HepG2 (cell line): ENCODE measurements around the gene CDC37L1. TPM values are rescaled to one million over a fixed set of nuclear protein-coding genes. Genes with fewer than 3 reads are reported as not detected.

ENCODE experiments used
- FOXP1 ChIP-seq, 2 experiments: fragments of 450-650 bp in 1 of 2; IDR thresholded peaks; 2 replicates each; pipeline ENCODE4 v1.6.1; 2017 to 2018; ENCODE audit warnings: antibody characterized with exemption in 1 of 2
- MTF1 ChIP-seq: sonication (generic); formaldehyde crosslinking; IDR thresholded peaks from 2 replicates; pipeline ENCODE4 v1.5.0; 2020; ENCODE audit warnings: missing genetic modification reagents
- RFXANK ChIP-seq: IDR thresholded peaks from 2 replicates; pipeline ENCODE4 v1.6.1; 2016
- SIX4 ChIP-seq: sonication (generic); formaldehyde crosslinking; IDR thresholded peaks from 2 replicates; pipeline ENCODE4 v1.4.0; 2020; ENCODE audit warnings: missing genetic modification reagents
- SPEN ChIP-seq: sonication (generic); formaldehyde crosslinking; IDR thresholded peaks from 2 replicates; pipeline ENCODE4 v1.5.1; 2020; ENCODE audit warnings: low read depth, mild to moderate bottlenecking, missing genetic modification reagents
- ZFP36L1 ChIP-seq: sonication (generic); formaldehyde crosslinking; IDR thresholded peaks from 2 replicates; pipeline ENCODE4 v1.8.0; 2022; ENCODE audit warnings: mild to moderate bottlenecking, missing genetic modification reagents, moderate library complexity
- ZNF589 ChIP-seq: sonication (generic); formaldehyde crosslinking; conservative IDR thresholded peaks from 2 replicates; pipeline ENCODE4 v1.8.0; 2022; ENCODE audit warnings: mild to moderate bottlenecking, moderate library complexity, missing genetic modification reagents
- ZNF607 ChIP-seq: sonication (generic); formaldehyde crosslinking; IDR thresholded peaks from 2 replicates; pipeline ENCODE4 v1.5.1; 2020; ENCODE audit warnings: missing genetic modification reagents, mild to moderate bottlenecking, borderline replicate concordance
- ZSCAN12 ChIP-seq: sonication (generic); formaldehyde crosslinking; IDR thresholded peaks from 2 replicates; pipeline ENCODE4 v1.9.0; 2021; ENCODE audit warnings: mild to moderate bottlenecking, missing genetic modification reagents
- polyA plus RNA-seq, 8 experiments: library from polyadenylated mRNA; depleted of rRNA in 3 of 8; stranded (reverse) in 7 of 8; unstranded in 1 of 8; fragments of >200 nt; fragmentation: Illumina TruSeq in 4 of 8; extraction: Trizol in 4 of 8; gene quantifications; 2 replicates each; pipeline versions ENCODE4 v1.2.1 to v1.2.3, GENCODE V29; 2011 to 2016; ENCODE audit warnings: low read depth in 4 of 8, missing spikeins in 1 of 8, mixed read lengths in 1 of 8; ENCODE audit not compliant: insufficient read depth in 1 of 8
- total RNA-seq, 5 experiments: library from RNA; depleted of rRNA; stranded (reverse); fragments of >200 nt; fragmentation: Illumina TruSeq; extraction: Trizol; gene quantifications; 2 replicates each; pipeline ENCODE4 v1.2.3, GENCODE V29; 2016; ENCODE audit warnings: low read depth in 1 of 5
- TF ChIP-seq, protein P1 (sequence below): IDR thresholded peaks from 2 replicates; pipeline ENCODE4 v1.6.1; 2016; ENCODE audit warnings: low read depth, borderline replicate concordance
- TF ChIP-seq, protein P2 (sequence below), 2 experiments: fragments of 450-650 bp in 1 of 2; sonication (generic) in 1 of 2; formaldehyde crosslinking; IDR thresholded peaks; 2 replicates each; pipeline versions ENCODE4 v1.5.0 to v1.8.0; 2020 to 2022; ENCODE audit warnings: mild to moderate bottlenecking in 1 of 2, missing genetic modification reagents in 1 of 2
- TF ChIP-seq, protein P3 (sequence below): sonication (generic); formaldehyde crosslinking; IDR thresholded peaks from 2 replicates; pipeline ENCODE4 v1.8.0; 2022; ENCODE audit warnings: mild to moderate bottlenecking, missing genetic modification reagents
- TF ChIP-seq, protein P4 (sequence below): IDR thresholded peaks from 2 replicates; pipeline ENCODE4 v1.6.1; 2012; ENCODE audit warnings: low read length, improper control_type of control experiment
- TF ChIP-seq, protein P5 (sequence below): sonication (generic); formaldehyde crosslinking; conservative IDR thresholded peaks from 2 replicates; pipeline ENCODE4 v1.4.0; 2020; ENCODE audit warnings: mild to moderate bottlenecking, missing genetic modification reagents, moderate library complexity
- TF ChIP-seq, protein P6 (sequence below): sonication (generic); formaldehyde crosslinking; IDR thresholded peaks from 2 replicates; pipeline ENCODE4 v1.5.0; 2020; ENCODE audit warnings: missing genetic modification reagents

The CDC37L1 gene
- total and polyA plus RNA-seq, 2 of the 13 experiments (the other 11 are each of a cell fraction or from before 2014, with no cell fraction given) = 5.5 to 17.0 TPM

DNA sequence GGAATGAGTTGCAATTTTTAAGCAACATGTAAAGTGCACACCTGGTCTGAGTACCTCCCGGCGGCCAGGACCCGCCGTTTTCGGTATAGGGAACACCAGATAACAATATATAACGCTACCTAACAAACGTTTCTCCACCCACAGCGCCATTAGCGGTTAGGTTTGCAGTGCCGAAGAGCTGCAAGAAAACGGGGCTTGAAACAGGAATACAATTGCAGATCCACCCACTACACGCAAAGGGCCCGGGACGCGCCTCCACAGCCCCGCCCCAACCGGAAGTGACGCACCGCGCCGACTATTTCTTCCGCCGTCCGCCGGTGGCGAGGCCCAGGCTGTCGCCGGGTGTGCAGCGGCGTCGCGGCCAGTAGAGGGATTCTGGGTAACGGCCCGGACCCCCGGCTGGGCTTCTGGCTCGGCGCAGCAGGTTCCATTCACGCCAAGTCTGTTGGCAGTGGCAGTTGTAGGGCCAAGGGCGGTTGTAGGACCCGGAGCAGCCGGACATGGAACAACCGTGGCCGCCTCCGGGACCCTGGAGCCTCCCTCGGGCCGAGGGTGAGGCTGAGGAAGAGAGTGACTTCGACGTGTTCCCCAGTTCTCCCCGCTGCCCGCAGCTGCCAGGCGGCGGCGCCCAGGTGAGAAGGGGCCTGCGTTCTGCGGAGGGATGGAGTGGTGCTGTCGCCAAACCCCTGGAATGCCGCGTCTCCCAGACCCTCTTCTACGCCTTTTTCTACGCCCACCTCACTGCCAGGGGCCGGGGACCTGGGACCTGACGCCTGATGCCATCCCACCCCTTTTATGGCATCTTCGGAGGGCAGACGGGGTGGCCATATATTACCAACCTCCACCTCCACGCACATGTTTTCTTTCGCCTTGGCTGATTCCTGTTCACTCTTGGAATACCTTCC, at the start of gene CDC37L1 (continued):
- TF ChIP-seq SPEN (CRISPR knock-in tag) = peak; percentile 72; the same call in 1 of the 2 replicates
- TF ChIP-seq ZFP36L1 = peak; percentile 92
- TF ChIP-seq, protein P1, sequence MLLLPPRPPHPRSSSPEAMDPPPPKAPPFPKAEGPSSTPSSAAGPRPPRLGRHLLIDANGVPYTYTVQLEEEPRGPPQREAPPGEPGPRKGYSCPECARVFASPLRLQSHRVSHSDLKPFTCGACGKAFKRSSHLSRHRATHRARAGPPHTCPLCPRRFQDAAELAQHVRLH (CRISPR knock-in tag) = peak; percentile 74
- TF ChIP-seq, protein P2, sequence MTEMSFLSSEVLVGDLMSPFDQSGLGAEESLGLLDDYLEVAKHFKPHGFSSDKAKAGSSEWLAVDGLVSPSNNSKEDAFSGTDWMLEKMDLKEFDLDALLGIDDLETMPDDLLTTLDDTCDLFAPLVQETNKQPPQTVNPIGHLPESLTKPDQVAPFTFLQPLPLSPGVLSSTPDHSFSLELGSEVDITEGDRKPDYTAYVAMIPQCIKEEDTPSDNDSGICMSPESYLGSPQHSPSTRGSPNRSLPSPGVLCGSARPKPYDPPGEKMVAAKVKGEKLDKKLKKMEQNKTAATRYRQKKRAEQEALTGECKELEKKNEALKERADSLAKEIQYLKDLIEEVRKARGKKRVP (CRISPR knock-in tag; IDR thresholded peaks at IDR 0.05) = peak in 1 of 2 experiments; percentile 47; a peak in 1 of 4 replicates
- peak; percentile 66; the same call in 1 of the 2 replicates for TF ChIP-seq ZNF607 (CRISPR knock-in tag)
- no peak; the same call in 1 of the 2 replicates for TF ChIP-seq SIX4 (CRISPR knock-in tag)
- TF ChIP-seq, protein P3, sequence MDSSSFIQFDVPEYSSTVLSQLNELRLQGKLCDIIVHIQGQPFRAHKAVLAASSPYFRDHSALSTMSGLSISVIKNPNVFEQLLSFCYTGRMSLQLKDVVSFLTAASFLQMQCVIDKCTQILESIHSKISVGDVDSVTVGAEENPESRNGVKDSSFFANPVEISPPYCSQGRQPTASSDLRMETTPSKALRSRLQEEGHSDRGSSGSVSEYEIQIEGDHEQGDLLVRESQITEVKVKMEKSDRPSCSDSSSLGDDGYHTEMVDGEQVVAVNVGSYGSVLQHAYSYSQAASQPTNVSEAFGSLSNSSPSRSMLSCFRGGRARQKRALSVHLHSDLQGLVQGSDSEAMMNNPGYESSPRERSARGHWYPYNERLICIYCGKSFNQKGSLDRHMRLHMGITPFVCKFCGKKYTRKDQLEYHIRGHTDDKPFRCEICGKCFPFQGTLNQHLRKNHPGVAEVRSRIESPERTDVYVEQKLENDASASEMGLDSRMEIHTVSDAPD (CRISPR knock-in tag) = peak; percentile 40
- TF ChIP-seq FOXP1 (IDR thresholded peaks at IDR 0.05) = no peak
- TF ChIP-seq FOXP1 (CRISPR knock-in tag; IDR thresholded peaks at IDR 0.05) = 0 out of 2 replicates have a peak, but pooled peaks have one; percentile 31
- TF ChIP-seq, protein P4, sequence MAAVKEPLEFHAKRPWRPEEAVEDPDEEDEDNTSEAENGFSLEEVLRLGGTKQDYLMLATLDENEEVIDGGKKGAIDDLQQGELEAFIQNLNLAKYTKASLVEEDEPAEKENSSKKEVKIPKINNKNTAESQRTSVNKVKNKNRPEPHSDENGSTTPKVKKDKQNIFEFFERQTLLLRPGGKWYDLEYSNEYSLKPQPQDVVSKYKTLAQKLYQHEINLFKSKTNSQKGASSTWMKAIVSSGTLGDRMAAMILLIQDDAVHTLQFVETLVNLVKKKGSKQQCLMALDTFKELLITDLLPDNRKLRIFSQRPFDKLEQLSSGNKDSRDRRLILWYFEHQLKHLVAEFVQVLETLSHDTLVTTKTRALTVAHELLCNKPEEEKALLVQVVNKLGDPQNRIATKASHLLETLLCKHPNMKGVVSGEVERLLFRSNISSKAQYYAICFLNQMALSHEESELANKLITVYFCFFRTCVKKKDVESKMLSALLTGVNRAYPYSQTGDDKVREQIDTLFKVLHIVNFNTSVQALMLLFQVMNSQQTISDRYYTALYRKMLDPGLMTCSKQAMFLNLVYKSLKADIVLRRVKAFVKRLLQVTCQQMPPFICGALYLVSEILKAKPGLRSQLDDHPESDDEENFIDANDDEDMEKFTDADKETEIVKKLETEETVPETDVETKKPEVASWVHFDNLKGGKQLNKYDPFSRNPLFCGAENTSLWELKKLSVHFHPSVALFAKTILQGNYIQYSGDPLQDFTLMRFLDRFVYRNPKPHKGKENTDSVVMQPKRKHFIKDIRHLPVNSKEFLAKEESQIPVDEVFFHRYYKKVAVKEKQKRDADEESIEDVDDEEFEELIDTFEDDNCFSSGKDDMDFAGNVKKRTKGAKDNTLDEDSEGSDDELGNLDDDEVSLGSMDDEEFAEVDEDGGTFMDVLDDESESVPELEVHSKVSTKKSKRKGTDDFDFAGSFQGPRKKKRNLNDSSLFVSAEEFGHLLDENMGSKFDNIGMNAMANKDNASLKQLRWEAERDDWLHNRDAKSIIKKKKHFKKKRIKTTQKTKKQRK = no peak
- peak; percentile 70; the same call in 1 of the 2 replicates for TF ChIP-seq MTF1 (CRISPR knock-in tag)
- peak; percentile 91; the same call in 1 of the 2 replicates for TF ChIP-seq RFXANK
- TF ChIP-seq ZNF589 (CRISPR knock-in tag) = 0 out of 2 replicates have a peak, but pooled peaks have one; percentile 46
- TF ChIP-seq ZSCAN12 (CRISPR knock-in tag) = peak; percentile 23; the same call in 1 of the 2 replicates
- TF ChIP-seq, protein P5, sequence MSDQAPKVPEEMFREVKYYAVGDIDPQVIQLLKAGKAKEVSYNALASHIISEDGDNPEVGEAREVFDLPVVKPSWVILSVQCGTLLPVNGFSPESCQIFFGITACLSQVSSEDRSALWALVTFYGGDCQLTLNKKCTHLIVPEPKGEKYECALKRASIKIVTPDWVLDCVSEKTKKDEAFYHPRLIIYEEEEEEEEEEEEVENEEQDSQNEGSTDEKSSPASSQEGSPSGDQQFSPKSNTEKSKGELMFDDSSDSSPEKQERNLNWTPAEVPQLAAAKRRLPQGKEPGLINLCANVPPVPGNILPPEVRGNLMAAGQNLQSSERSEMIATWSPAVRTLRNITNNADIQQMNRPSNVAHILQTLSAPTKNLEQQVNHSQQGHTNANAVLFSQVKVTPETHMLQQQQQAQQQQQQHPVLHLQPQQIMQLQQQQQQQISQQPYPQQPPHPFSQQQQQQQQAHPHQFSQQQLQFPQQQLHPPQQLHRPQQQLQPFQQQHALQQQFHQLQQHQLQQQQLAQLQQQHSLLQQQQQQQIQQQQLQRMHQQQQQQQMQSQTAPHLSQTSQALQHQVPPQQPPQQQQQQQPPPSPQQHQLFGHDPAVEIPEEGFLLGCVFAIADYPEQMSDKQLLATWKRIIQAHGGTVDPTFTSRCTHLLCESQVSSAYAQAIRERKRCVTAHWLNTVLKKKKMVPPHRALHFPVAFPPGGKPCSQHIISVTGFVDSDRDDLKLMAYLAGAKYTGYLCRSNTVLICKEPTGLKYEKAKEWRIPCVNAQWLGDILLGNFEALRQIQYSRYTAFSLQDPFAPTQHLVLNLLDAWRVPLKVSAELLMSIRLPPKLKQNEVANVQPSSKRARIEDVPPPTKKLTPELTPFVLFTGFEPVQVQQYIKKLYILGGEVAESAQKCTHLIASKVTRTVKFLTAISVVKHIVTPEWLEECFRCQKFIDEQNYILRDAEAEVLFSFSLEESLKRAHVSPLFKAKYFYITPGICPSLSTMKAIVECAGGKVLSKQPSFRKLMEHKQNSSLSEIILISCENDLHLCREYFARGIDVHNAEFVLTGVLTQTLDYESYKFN (CRISPR knock-in tag) = no peak; the same call in 1 of the 2 replicates
- TF ChIP-seq, protein P6, sequence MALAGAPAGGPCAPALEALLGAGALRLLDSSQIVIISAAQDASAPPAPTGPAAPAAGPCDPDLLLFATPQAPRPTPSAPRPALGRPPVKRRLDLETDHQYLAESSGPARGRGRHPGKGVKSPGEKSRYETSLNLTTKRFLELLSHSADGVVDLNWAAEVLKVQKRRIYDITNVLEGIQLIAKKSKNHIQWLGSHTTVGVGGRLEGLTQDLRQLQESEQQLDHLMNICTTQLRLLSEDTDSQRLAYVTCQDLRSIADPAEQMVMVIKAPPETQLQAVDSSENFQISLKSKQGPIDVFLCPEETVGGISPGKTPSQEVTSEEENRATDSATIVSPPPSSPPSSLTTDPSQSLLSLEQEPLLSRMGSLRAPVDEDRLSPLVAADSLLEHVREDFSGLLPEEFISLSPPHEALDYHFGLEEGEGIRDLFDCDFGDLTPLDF (CRISPR knock-in tag) = peak; percentile 49
